ENCODE results near the gene BORCS5.
"Not testable (repeated sequence)": the region's sequence is repeated elsewhere in the genome, so short reads cannot be mapped to it uniquely, and the experiment has no call there.

The BORCS5 gene

DNA sequence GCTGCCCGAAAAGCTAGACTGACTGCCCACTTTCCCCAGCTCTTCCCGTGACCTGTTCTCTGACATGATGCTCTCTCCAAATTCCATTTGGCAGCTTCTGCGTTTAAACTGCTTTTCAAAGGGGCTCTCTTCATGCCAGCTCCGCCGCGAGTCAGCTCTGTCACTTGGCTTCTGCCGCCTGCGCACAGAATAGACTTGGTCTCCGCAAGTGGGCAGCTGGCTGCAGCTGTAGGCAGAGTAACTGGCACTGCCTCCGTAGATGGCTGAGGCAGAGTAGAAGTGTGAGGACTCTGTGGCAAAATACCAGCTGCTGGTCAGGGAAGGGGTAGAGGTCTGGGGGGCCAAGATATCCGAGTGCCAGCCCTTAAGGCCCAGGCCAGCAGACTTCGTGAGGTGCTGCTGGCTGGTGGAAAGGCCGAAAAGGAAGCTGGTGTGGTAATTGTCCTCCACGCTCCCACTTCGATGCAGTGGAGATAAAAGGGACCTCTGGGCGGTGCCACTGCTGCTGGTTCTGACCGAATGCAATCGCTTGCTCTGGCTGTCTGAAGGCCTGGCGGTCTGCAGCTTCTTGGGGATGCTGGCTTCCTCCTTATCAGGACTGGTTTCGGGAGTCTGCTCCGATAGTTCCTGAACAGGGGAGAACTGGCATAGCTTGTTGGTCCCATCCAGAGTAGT is 120.1 kb downstream of the BORCS5 start:
- no peak for DNase-seq (ENCODE audit: low read depth, low spot score)
- H3K27ac ChIP-seq = no peak overlapping the region

GRCh38 chr12:12477532-12477890 is 120.6 kb downstream of the BORCS5 start:
- no peak for DNase-seq (ENCODE audit: low read depth, low spot score)
- no peak overlapping the region for H3K27ac ChIP-seq

DNA sequence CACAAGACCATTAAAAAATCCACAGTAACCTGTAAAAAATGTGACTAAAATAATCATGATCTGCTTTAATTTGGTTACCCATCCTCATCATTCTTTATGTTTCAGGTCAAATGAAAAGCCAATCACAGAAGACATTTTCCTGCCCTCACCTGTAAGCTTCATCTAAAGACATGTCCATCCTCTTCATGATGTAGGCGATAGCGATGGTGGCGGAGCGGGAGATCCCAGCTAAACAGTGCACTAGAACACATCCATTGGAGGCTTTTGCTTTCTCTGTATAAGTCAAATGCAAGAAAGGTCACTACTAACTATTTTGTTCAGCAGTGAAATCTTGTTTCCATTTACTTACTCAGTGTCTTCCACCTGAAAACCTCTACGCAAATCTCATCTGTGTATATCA is 123.2 kb downstream of the BORCS5 start:
- H3K27ac ChIP-seq = no peak overlapping the region
- no peak for DNase-seq (ENCODE audit: low read depth, low spot score)

DNA sequence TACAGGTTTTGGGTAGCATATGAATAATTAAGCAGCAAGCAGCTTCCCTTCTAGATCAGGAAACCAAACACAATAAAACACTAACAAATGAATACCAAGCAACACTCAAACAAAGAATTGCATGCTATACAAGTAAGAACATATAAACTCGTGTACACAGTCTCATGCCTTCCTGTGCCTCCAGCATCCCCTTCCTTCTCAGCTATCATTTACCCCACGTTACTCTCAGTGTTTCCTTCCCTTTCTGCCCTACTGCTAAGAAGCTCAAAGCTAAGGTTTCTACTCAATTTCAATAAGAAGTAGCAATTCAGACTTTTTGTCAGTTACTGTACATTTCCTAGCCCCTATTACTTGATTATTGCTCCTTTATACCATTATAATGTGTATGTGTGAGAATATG is 124.8 kb downstream of the BORCS5 start:
- H3K27ac ChIP-seq = no peak overlapping the region
- DNase-seq (ENCODE audit: low read depth, low spot score) = no peak

- H3K27ac ChIP-seq = no peak overlapping the region
- no peak for DNase-seq (ENCODE audit: low read depth, low spot score)
These were observed 125.4 kb downstream of the BORCS5 start for GRCh38 chr12:12482150-12482761.

DNA sequence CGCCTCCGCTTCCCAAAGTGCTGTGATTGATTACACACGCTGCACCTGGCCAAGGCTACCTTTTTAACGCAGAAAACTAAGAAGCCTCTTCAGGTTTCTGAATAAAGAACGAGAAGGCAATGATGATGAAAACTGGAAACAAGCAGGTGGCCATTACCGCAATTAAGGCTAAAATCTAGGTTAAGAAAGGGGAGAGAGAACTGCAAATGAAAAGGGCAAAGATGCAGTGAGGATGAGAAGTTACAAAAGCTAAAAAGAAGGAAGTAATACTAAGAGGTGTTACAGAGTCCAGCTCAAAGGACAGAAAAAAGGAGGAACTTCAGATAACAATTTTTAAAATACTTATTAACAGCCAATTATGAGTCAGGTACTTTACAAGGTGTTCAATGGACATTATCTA is 126.1 kb downstream of the BORCS5 start:
- H3K27ac ChIP-seq = no peak overlapping the region

DNA sequence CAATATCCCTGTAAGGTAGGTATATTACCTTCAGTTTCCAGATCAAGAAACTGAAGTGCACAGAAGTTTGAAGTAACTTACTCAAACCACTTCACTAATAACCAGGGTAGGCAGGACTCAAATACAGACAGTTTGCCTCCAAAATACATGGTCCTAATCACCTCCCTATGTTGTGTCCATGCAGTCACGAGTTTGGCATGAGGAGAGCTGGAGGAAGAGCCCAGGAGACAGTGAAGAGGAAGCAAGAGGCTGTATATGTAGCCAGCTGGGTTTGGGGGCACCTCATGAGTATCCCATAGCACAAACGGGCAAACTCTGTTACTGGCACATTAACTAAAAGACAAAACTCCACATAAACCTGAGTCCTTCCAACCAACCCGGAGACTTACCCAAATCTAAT is 126.6 kb downstream of the BORCS5 start:
- DNase-seq (ENCODE audit: low read depth, low spot score) = no peak

More for the DNA sequence above, 126.1 kb downstream of the BORCS5 start:
- no peak for DNase-seq (ENCODE audit: low read depth, low spot score)

DNA sequence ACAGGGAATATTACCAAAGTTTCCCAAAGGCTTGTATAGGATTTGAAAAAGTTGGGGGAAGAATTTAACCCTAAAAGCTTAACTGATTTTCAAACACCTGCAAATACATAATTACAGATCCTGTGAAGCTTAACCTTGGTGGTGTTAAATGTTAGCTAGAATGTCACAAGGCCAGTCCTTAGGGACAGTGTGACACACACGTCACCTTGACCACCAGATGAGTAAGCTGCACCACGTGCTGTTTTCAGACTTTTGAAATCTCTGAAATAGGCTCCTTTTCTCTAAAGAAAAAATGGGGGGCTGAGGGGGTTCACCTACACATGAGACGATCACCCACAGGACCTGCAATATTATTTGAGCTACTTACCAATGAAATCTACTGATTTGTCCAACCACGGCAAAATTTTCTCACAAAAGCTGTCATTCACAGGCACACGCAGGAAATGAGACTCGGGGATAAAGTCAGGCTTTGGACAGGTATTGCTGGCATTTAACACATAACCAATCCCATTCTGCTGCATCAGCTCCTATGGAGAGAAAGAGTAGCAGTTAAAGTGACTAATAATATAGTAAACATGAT is 129.9 kb downstream of the BORCS5 start:
- no peak overlapping the region for H3K27ac ChIP-seq
- no peak for DNase-seq (ENCODE audit: low read depth, low spot score)

More for the DNA sequence above, 126.6 kb downstream of the BORCS5 start:
- no peak overlapping the region for H3K27ac ChIP-seq

DNA sequence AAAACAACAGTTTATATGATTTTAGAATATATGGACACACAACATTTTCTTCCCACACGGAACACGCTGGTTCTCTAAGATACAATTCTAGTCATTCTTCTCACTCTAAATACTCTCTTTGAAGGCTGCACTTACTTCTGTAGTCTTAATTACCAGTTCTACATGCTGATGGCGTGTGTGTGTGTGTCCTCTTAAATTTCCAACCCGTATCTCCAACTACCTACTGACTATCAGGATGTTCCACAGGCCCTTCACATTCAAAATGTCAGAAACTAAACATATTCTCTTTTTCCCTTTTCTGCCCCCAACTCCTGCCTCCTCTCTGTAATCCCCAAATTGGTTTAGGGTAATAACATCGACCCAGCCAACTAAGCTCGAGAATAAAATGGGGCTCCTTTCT is 130.6 kb downstream of the BORCS5 start:
- no peak for DNase-seq (ENCODE audit: low read depth, low spot score)
- no peak overlapping the region for H3K27ac ChIP-seq

DNA sequence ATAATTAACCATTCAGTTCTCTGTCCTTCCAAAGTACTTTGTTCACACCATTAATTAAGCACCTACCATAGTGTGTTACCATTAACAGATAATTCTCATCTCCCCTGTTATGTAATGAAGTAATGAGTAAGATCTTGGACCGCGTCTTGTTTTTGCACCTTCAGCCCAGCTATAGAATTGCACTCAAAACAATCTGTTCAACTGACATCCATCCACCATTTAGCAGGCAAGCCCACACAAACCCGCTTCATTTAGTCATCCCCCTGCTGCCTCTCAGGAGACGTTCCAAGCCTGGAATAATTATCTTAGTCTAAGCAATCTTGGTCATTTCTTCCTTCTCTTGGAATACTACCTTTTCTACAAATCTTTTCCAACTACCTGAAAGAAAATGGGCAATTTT is 131.4 kb downstream of the BORCS5 start:
- no peak overlapping the region for H3K27ac ChIP-seq
- no peak for DNase-seq (ENCODE audit: low read depth, low spot score)

DNA sequence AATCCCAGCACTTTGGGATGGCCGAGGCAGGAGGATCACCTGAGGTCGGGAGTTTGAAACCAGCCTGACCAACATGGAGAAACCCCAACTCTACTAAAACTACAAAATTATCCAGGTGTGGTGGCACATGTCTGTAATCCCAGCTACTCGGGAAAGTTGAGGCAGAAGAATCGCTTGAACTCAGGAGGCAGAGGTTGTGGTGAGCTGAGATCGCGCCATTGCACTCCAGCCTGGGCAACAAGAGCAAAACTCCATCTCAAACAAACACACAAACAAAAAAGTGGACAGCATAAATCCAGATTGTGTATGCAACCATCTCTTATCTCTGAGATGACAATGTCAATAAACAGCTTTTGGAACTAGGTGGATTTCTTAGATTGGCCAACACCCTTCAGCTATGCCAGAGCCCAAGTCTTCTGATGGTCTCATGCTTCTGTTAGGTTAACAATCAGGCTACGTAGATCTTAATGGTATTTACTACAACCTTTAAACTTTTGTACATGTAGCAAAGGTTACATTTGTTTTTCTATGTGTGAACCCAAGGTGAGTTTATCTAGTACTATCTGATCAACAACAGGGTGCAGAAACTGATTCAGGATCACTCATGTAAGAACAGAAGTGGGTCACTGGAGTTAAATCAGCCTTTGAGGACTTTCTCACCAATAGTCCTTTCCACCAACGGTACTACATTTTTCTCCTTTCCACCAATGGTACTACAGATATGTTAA is 132.1 kb downstream of the BORCS5 start:
- DNase-seq (ENCODE audit: low read depth, low spot score) = no peak
- H3K27ac ChIP-seq = no peak overlapping the region

GRCh38 chr12:12491606-12492005 is 134.7 kb downstream of the BORCS5 start:
- H3K27ac ChIP-seq = no peak overlapping the region
- DNase-seq (ENCODE audit: low read depth, low spot score) = no peak

DNA sequence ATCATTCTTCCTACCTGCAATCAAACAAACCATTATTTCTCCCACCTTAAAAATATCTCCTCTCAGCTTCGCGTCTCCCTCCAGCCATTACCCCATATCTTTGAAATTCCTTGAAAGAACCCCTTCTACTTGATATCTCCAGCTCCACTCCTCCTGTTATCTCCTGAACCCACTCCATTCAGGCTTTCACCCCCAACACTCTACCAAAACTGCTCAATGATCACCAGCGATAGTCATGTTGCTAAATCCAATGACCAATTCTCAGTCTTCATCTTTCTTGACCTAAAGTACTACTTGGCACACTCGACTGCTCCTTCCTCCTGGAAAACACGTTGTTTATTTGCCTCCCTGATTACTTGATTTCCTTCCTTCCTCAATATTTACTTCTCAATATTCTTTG is 135.7 kb downstream of the BORCS5 start:
- DNase-seq (ENCODE audit: low read depth, low spot score) = no peak
- H3K27ac ChIP-seq = no peak overlapping the region

- no peak overlapping the region for H3K27ac ChIP-seq
- no peak for DNase-seq (ENCODE audit: low read depth, low spot score)
These were observed 138.7 kb downstream of the BORCS5 start for GRCh38 chr12:12495536-12495935.

GRCh38 chr12:12498210-12498609 is 141.3 kb downstream of the BORCS5 start:
- no peak overlapping the region for H3K27ac ChIP-seq
- DNase-seq (ENCODE audit: low read depth, low spot score) = no peak

- H3K27ac ChIP-seq = no peak overlapping the region
These were observed 143.2 kb downstream of the BORCS5 start for GRCh38 chr12:12499909-12500604.

DNA sequence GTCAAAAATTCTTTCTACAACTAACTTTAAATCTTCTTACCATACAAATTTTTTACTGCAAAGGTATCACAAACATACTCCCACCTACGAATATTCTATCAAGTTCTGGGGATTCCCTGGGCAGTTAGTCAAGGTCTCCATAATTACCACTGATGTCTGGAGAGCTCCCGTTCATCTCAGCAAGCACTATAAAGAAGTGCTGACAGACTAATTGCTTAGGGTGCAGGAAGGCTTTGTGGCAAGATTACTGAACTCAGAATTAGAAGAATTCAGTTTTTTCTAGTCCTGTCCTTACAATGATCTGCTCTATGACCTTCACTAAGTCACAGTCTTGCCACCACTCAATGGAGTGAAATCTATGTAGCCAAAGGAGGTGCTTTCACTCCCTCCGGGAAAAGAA is 144.2 kb downstream of the BORCS5 start:
- no peak overlapping the region for H3K27ac ChIP-seq
- DNase-seq (ENCODE audit: low read depth, low spot score) = no peak

More at GRCh38 chr12:12499909-12500604, 143.2 kb downstream of the BORCS5 start:
- no peak for DNase-seq (ENCODE audit: low read depth, low spot score)

- not testable (repeated sequence) for H3K27ac ChIP-seq; DNase-seq (ENCODE audit: low read depth, low spot score)
These were observed 145.4 kb downstream of the BORCS5 start for GRCh38 chr12:12502130-12502814.

DNA sequence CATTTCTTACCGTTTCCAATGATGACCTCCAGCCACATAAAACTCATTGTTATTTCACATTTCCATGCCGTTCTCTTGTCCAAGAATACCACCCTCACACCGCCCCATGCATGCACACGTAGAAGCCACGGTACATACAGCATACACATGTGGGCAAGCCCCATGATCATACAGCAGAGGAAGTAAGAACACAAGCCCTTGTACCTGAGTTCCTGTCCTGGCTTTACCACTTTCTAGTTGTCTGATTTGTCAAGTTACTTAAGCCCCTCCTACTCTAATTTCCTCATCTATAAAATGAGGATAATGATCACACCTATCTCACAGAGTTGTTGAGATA is 145.9 kb downstream of the BORCS5 start:
- H3K27ac ChIP-seq = no peak overlapping the region
- no peak for DNase-seq (ENCODE audit: low read depth, low spot score)

DNA sequence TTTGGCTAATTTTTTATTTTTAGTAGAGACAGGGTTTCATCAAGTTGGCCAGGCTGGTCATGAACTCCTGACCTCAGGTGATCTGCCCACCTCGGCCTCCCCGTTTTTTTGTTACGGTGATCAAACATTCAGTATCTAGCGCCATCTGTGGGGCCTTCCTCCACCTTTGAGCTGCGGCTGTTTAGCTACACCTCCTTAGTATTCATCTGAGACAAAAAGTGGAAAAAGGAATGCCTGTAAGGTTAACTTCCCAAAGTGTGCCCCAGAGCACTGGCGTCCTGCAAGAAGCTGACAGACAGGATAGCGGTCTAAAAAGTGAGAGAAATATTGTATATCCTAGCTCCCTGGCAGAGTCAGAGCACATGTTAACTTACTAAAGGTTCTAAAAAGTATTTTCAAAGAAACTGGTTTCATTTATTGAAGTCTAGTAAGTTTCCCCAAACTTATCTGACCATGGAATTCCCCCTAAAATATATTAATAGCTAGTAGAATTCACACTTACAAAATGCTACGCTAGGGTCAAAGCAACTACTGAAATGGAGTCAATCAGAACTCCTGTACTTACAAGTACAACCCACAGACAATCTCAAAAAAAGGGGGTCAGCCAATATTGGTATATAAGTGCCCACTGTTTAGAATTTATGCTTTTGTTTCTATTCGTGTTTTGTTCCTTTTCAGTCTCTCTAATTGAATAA is 146.7 kb downstream of the BORCS5 start:
- H3K27ac ChIP-seq = no peak overlapping the region

More for the DNA sequence above, 146.7 kb downstream of the BORCS5 start:
- DNase-seq (ENCODE audit: low read depth, low spot score) = no peak

Measured in epithelial cell of prostate (primary cell).